ENCODE measurements around the gene CCDC6. TPM values are rescaled to one million over a fixed set of nuclear protein-coding genes. Genes with fewer than 3 reads are reported as not detected.

Gene CCDC6
- total and polyA plus RNA-seq, 9 of the 15 experiments (the other 6 are each of a cell fraction or from before 2014, with no cell fraction given) = 10.4 to 41.0 (median 20.9) TPM

DNA sequence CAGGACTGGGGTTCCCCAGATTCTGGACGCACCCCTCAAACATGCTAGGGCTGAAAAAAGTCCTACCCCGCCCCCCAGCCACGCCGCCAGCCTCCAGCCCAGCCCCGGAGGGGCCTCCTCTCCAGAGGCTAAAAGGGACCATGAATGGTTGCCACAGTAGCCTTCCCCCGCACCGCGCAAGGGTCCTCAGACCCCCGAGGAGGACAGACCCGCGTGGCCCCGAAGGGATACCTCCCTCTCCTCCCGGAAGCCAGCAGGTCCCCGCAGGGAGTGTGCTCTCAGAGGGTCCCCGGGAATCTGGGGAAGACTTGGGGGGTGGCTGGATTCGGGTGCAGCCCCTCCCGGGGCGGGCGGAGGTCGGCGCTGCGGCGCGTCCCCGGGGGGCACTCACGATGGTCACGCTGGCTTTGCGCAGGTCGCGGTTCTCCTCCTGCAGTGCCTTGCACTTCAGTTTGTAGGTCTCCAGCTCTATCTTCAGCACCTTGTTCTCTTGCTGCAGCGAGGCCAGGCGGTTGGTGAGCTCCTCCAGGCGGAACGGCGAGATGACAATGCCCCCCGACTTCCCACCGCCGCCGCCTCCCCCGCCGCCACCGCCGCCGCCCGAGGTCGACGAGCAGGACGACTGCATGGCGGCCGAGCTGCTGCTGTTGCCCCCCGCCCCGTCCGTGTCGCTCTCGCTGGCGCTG is 482 bp downstream of the CCDC6 start (continued):
- TF ChIP-seq, protein P1, sequence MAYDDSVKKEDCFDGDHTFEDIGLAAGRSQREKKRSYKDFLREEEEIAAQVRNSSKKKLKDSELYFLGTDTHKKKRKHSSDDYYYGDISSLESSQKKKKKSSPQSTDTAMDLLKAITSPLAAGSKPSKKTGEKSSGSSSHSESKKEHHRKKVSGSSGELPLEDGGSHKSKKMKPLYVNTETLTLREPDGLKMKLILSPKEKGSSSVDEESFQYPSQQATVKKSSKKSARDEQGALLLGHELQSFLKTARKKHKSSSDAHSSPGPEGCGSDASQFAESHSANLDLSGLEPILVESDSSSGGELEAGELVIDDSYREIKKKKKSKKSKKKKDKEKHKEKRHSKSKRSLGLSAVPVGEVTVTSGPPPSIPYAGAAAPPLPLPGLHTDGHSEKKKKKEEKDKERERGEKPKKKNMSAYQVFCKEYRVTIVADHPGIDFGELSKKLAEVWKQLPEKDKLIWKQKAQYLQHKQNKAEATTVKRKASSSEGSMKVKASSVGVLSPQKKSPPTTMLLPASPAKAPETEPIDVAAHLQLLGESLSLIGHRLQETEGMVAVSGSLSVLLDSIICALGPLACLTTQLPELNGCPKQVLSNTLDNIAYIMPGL (CRISPR knock-in tag; IDR thresholded peaks at IDR 0.05) = peak; percentile 93; the same call in 1 of the 2 replicates
- TF ChIP-seq, protein P2, sequence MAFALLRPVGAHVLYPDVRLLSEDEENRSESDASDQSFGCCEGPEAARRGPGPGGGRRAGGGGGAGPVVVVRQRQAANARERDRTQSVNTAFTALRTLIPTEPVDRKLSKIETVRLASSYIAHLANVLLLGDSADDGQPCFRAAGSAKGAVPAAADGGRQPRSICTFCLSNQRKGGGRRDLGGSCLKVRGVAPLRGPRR (CRISPR knock-in tag; IDR thresholded peaks at IDR 0.05) = no peak
- TF ChIP-seq, protein P3, sequence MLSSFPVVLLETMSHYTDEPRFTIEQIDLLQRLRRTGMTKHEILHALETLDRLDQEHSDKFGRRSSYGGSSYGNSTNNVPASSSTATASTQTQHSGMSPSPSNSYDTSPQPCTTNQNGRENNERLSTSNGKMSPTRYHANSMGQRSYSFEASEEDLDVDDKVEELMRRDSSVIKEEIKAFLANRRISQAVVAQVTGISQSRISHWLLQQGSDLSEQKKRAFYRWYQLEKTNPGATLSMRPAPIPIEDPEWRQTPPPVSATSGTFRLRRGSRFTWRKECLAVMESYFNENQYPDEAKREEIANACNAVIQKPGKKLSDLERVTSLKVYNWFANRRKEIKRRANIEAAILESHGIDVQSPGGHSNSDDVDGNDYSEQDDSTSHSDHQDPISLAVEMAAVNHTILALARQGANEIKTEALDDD (IDR thresholded peaks at IDR 0.05) = no peak
- TF ChIP-seq ZNF77 (CRISPR knock-in tag; IDR thresholded peaks at IDR 0.05) (no peak), ZNF583 (CRISPR knock-in tag; IDR thresholded peaks at IDR 0.05) (no peak), SNRNP70 (optimal IDR thresholded peaks at IDR 0.05; ENCODE audit: low read depth, low read length) (no peak), TSHZ1 (CRISPR knock-in tag; IDR thresholded peaks at IDR 0.05) (no peak), JUN (IDR thresholded peaks at IDR 0.05; ENCODE audit: borderline replicate concordance, low read depth, low read length) (no peak), JUN (CRISPR knock-in tag; IDR thresholded peaks at IDR 0.05; ENCODE audit: borderline replicate concordance) (0 out of 2 replicates have a peak, but pooled peaks have one; percentile 30), ELF1 (tag; IDR thresholded peaks at IDR 0.05) (0 out of 2 replicates have a peak, but pooled peaks have one; percentile 32), TEAD2 (tag; IDR thresholded peaks at IDR 0.05) (no peak), KDM5B (IDR thresholded peaks at IDR 0.05; ENCODE audit: insufficient replicate concordance, low read depth, low read length) (peak; percentile 18)
